Activated CD4-positive, alpha-beta T cell treated with anti-CD3 and anti-CD28 coated beads, Interleukin-2, amount 50 U/mL, for 1 hour (primary cell): ENCODE results near the gene NFATC1.
"Not testable (repeated sequence)": the region's sequence is repeated elsewhere in the genome, so short reads cannot be mapped to it uniquely, and the experiment has no call there.

ENCODE experiments used
- DNase-seq: peaks from one replicate; pipeline ENCODE4 v3.0.0-alpha.2; 2020

NFATC1 gene

DNA sequence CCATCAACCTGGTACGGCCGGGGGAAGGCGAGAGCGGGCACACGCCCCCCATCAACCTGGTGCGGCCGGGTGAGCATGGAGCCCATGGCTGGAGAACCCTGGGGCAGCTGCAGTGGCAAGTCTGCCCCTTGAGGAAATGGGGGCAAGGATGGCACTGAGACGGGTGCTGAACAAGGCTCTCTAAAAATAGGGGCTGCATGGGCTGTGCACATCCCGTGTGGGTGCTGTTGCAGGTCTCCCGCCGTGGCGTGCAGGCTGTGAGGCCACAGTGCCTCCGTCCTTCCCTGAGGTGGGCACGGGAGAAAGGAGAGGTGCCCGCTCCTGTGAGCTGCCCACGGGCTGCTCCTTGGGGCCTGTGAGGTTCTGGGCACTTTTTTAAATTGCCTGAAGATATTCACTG, 99.2 kb downstream of the NFATC1 start:
- no peak for DNase-seq

DNA sequence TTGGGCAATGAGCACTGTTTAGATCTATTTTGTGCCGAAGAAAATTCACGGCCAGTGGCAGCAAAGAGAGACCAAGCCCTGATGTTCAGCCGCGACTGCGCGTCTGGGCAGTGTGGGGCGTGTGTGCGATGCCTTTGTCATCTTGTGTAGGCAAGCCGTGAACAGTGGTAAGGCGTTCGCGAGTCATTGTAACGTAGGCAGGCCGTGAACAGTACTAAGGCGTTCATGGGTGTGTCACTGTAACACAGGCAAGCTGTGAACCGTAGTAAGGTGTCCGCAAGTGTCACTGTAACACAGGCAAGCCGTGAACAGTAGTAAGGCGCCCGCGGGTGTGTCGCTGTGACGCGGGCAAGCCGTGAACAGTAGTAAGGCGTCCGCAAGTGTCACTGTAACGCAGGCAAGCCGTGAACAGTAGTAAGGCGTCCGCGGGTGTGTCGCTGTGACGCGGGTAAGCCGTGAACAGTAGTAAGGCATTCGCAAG, 99.9 kb downstream of the NFATC1 start:
- no peak for DNase-seq

GRCh38 chr18:79496237-79496977, 100.7 kb downstream of the NFATC1 start:
- no peak for DNase-seq

DNA sequence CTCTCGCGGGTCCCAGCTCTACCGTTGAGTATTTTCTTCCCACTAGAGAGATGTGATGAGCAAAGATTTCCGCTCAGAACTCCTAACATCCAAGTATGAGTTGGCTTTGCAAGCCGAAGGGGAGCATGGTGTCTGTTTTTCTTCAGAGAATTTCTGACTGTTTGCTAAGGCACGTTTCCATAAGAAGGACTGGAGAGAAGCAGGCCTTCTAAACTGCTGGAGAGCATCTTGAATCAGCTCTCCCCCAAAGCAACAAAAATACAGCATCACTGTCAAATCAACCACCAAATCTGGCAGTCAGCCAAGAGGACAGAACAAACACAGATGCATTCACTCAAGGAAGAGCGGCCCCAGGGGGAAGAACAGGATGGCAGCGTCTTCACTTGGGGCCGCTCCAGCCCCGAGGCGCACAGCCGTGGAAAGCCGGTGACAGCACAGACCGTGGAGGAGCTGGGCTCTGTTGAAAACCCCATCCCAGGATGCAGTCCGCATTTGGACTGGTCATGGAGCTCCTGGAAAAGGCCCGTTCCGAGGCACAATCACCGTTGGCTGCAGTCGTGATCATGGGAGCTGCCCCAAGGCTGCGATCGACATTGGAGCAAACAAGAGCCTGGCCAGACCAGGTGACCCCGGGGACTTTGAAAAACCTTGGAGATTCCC, 101.4 kb downstream of the NFATC1 start:
- no peak for DNase-seq

- DNase-seq, result no peak
These were observed 101.9 kb downstream of the NFATC1 start for GRCh38 chr18:79497638-79498081.

DNA sequence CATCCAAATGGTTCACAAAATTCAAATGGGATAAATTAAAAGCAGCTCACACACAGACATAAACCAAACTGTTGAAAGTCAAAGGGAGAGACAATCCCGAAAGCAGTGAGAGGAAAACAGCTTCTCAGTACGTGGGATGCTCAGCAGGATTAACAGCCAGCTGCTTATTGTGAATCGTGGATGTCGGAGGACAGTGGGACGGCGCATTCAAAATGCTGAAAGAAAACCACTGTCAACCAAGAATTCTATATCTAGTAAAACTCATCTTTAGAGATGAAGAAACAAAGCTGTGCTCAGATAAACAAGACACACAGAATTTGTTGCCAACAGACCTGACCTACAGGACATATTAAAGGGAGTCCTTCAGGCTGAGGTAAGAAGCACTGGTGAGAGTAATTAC, 102.9 kb downstream of the NFATC1 start:
- no peak for DNase-seq

DNA sequence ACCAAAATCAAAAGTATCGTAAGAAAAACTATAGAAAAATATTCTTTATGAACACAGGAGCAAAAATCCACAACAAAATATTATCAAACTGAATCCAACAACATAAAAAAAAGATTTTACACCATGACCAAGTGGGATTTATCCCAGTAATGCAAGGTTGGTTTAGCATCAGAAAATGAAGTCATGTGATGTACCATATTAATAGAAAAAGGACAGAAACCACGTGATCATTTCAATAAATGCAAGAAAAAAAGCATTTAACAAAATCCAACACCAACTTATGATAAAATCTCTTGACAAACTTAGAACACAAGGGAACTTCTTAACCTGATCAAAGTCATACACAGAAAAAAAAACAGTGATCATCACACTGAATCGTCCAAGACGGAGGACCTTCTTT, 105.3 kb downstream of the NFATC1 start:
- DNase-seq, result no peak

GRCh38 chr18:79502782-79503181, 107.1 kb downstream of the NFATC1 start:
- DNase-seq, result no peak

DNA sequence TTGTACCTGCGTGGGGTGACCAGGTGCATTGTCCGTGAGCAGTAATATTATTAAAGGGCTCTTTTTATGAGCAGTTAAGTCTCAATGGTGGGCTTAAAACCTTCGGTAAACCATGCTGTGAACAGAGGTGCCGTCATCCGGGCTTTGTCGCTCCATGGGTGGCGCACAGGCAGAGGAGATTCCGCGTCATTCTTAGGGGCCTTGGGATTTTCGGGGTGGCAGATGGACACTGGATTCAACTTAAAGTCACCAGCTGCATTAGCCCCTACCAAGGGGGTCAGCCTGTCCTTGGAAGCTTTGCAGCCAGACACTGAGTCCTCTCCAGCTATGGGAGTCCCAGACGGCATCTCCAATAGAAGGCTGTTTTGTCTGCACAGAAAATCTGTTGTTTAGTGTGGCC, 107.7 kb downstream of the NFATC1 start:
- DNase-seq, result no peak

DNA sequence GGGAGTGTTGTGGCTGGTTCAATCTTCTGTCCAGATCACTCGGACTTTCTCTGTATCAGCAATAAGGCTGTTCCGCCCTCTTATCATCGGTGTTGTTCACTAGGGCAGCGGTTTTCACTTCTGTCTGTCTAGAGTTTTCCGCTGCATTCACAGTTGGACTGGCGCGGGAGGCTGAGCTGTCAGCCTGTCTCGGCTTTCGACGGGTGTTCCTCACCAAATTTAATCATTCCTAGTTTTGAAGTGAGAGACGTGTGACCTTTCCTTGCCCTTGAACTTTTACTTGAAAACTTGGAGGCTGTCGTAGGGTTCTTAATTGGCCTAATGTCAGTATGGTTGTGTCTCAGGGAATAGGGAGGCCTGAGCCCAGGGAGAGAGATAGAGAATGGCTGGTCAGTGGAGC, 108.3 kb downstream of the NFATC1 start:
- DNase-seq, result no peak

GRCh38 chr18:79504495-79504894, 108.8 kb downstream of the NFATC1 start:
- DNase-seq, result not testable (repeated sequence)

GRCh38 chr18:79505465-79505864, 109.7 kb downstream of the NFATC1 start:
- DNase-seq, result not testable (repeated sequence)

GRCh38 chr18:79506191-79507075, 110.7 kb downstream of the NFATC1 start:
- no peak for DNase-seq

DNA sequence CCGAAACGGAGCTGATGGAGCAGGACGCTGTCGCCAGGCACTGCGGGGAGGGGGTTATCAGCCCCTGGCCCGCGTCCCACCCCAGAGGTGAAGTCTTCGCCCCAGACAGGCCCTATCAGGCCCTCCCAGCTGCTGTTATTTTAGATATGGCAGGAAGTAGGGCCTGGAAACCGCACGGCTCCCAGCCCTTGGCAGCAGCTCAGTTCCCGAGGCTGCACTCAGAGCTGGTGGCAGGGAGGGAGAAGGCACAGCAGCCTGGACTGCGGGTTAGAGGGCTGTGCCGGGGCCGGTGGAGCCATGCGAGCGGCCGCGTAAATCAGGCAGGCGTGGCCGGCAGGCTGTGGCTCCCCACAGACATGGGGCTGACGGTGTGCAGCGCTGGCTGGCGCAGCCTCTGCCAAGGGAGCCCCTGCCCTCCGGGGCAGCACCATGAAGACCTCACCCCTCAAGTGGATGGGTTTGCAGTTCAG, 111.4 kb downstream of the NFATC1 start:
- peak; percentile 28 for DNase-seq

- DNase-seq, result peak; percentile 36
These were observed 112.1 kb downstream of the NFATC1 start for GRCh38 chr18:79507546-79508480.

- DNase-seq, result no peak
These were observed 113.1 kb downstream of the NFATC1 start for GRCh38 chr18:79508565-79509535.

DNA sequence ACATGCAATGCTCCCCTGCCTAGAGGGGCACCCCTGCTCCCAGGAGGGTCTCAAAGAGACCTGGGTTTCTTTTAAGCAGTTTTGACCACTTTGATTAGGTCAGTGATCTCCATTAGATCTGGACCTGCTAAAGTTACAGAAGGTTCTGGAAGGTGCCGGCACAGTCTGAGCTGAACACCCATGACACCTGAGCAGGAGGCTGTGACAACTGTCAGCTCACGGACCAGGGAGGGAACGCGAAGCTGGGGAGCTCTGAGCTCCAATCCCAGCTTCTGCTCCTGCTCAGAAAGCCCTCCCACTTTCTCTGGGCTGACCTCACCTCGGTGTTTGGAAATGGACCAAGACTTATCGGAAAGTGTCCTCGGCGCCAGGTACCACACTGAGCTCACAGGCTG, 113.8 kb downstream of the NFATC1 start:
- DNase-seq, result no peak

DNA sequence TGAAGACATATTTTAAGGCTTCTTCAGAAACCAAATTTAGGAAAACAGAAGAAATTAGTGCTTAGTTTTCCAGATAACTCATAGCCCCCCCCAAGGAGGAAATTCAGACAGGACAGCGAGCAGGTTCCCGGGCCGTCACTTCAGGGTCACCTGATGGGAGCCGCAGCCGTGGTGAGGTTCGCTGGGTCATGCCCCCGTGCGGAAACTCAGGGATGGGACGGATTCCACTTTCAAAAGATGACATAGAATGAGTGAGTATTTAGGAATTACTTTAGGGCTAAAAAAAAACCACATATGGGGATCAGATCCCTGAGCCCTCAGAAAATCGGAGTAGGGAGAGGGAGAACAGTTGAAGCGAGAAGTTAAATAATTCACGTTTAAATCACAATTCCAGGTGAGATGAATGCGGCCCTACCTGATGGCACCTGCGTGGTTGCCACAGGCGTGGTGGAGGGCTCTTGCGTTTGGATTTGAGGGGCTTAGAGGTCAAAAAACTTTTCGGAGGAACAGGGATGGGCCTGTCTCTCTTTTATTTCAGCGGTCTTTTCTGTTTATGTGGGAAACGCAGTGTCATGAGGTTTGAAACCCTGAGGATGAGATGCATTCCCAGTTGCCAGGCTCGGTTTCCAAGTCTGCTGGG, 114.4 kb downstream of the NFATC1 start:
- no peak for DNase-seq

- DNase-seq, result no peak
These were observed 115.1 kb downstream of the NFATC1 start for GRCh38 chr18:79510731-79511241.

DNA sequence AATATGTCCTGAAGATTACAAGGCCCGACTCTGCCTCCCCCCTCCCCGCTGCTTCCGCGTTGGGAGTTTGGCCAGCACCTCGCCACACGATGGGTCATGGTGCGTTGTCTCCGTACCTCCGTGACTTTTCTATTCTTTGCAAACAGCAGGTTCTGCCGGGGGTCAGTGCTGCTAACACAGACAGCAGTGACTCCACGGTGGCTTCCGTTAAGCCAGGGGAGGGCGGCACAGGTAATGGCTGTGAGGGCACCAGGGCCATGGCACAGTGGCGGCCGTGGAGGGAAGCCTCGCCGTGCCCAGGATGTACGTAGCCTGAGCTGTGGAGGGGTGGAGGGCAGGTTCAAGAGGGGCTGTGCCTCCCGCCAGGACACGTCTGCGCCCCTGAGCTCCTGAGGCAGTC, 115.5 kb downstream of the NFATC1 start:
- DNase-seq, result no peak
